NCI-H226 (cell line): Measurements from ENCODE around the gene HPSE2.
"Not testable (repeated sequence)": the region's sequence is repeated elsewhere in the genome, so short reads cannot be mapped to it uniquely, and the experiment has no call there.

Source experiments
- DNase-seq: peaks from one replicate; pipeline ENCODE4 v3.0.0-alpha.2; 2015

HPSE2 gene

GRCh38 chr10:99235658-99236626 is at the start of gene HPSE2:
Gene HPSE2, minus strand, starts transcription at chr10:99235852.
- no peak for DNase-seq

- DNase-seq, result no peak
Observed at GRCh38 chr10:99280472-99280871, 44.8 kb upstream of the HPSE2 start.

- DNase-seq, result peak; percentile 2
Observed at GRCh38 chr10:99279626-99280111, 44.0 kb upstream of the HPSE2 start.

- DNase-seq, result no peak
Observed at GRCh38 chr10:99276848-99277486, 41.3 kb upstream of the HPSE2 start.

GRCh38 chr10:99266383-99266782 is 30.7 kb upstream of the HPSE2 start:
- DNase-seq, result no peak

GRCh38 chr10:99248824-99249223 is 13.2 kb upstream of the HPSE2 start:
- DNase-seq, result no peak

GRCh38 chr10:99247893-99248292 is 12.2 kb upstream of the HPSE2 start:
- not testable (repeated sequence) for DNase-seq

GRCh38 chr10:99236627-99237309 is 1.1 kb upstream of the HPSE2 start:
- DNase-seq, result no peak

GRCh38 chr10:99234791-99235657 is 628 bp downstream of the HPSE2 start:
- no peak for DNase-seq

GRCh38 chr10:99234041-99234790 is 1.4 kb downstream of the HPSE2 start:
- DNase-seq, result no peak

- no peak for DNase-seq
Observed at GRCh38 chr10:99233689-99234037, 2.0 kb downstream of the HPSE2 start.

GRCh38 chr10:99233000-99233688 is 2.5 kb downstream of the HPSE2 start:
- no peak for DNase-seq

- DNase-seq, result no peak
Observed at GRCh38 chr10:99232360-99232999, 3.2 kb downstream of the HPSE2 start.

- no peak for DNase-seq
Observed at GRCh38 chr10:99224766-99225165, 10.9 kb downstream of the HPSE2 start.

- DNase-seq, result no peak
Observed at GRCh38 chr10:99207340-99207739, 28.3 kb downstream of the HPSE2 start.

GRCh38 chr10:99203310-99203709 is 32.3 kb downstream of the HPSE2 start:
- DNase-seq, result no peak

GRCh38 chr10:99172950-99173349 is 62.7 kb downstream of the HPSE2 start:
- DNase-seq, result no peak

- peak; percentile 10 for DNase-seq
Observed at GRCh38 chr10:99172128-99172738, 63.4 kb downstream of the HPSE2 start.

GRCh38 chr10:99170116-99170675 is 65.5 kb downstream of the HPSE2 start:
- no peak for DNase-seq

GRCh38 chr10:99161165-99161564 is 74.5 kb downstream of the HPSE2 start:
- no peak for DNase-seq
